H1 (cell line): ENCODE results near the gene CTCF. TPM values are rescaled to one million over a fixed set of nuclear protein-coding genes. Genes with fewer than 3 reads are reported as not detected.
A peak's percentile ranks its signal among the peaks of the same experiment; 100 is the strongest.

ENCODE experiments used
- ATF2 ChIP-seq: IDR thresholded peaks from 2 replicates; pipeline ENCODE4 v1.6.1; 2012; ENCODE audit warnings: low read length, inconsistent platforms
- BCL11A ChIP-seq, 2 experiments: IDR thresholded peaks; one replicate each; pipeline ENCODE4 v1.6.1; 2011; ENCODE audit warnings: low read depth in 2 of 2, low read length in 2 of 2, mild to moderate bottlenecking in 2 of 2
- CBX5 ChIP-seq: fragments of 300-800, 300-1000 bp; sonication (generic); IDR thresholded peaks from 2 replicates; pipeline ENCODE4 v1.7.1; 2016; ENCODE audit warnings: antibody characterized with exemption, low read length, low read depth
- CTBP2 ChIP-seq: IDR thresholded peaks from 2 replicates; pipeline ENCODE4 v1.7.0; 2011; ENCODE audit warnings: borderline replicate concordance, mild to moderate bottlenecking, moderate library complexity, mixed read lengths, low read length; ENCODE audit not compliant: insufficient read depth, insufficient read length
- EGR1 ChIP-seq: IDR thresholded peaks from 2 replicates; pipeline ENCODE4 v1.6.1; 2011; ENCODE audit warnings: low read depth, low read length, borderline replicate concordance
- EP300 ChIP-seq, 2 experiments: IDR thresholded peaks; 1 replicate in 1 of 2; 2 replicates in 1 of 2; pipeline ENCODE4 v1.6.1; 2011 to 2012; ENCODE audit warnings: low read depth in 2 of 2, low read length in 2 of 2, mild to moderate bottlenecking in 2 of 2, borderline replicate concordance in 1 of 2, inconsistent platforms in 1 of 2, moderate library complexity in 1 of 2
- FOSL1 ChIP-seq: IDR thresholded peaks from 2 replicates; pipeline ENCODE4 v1.6.1; 2011; ENCODE audit warnings: mild to moderate bottlenecking, low read depth, low read length, moderate library complexity; ENCODE audit not compliant: insufficient read depth
- GTF2F1 ChIP-seq: IDR thresholded peaks from 2 replicates; pipeline ENCODE4 v1.6.1; 2012; ENCODE audit warnings: low read depth, low read length, improper control_type of control experiment, borderline replicate concordance
- HDAC6 ChIP-seq: IDR thresholded peaks from one replicate; pipeline ENCODE4 v1.7.1; 2012; ENCODE audit warnings: low read depth, mild to moderate bottlenecking, inconsistent platforms, low read length, moderate library complexity
- JUN ChIP-seq: IDR thresholded peaks from 2 replicates; pipeline ENCODE4 v1.6.1; 2011; ENCODE audit warnings: low read depth, mild to moderate bottlenecking, improper control_type of control experiment, low read length
- KDM1A ChIP-seq: fragments of 200-600, 300-600 bp; sonication (generic); IDR thresholded peaks from 2 replicates; pipeline ENCODE4 v1.7.1; 2016; ENCODE audit warnings: mild to moderate bottlenecking, low read length, borderline replicate concordance
- KDM4A ChIP-seq: IDR thresholded peaks from one replicate; pipeline ENCODE4 v1.7.1; 2012; ENCODE audit warnings: low read depth, mild to moderate bottlenecking, moderate library complexity, low read length, inconsistent platforms; ENCODE audit not compliant: severe bottlenecking
- KDM5A ChIP-seq: fragments of 200-600 bp; IDR thresholded peaks from 2 replicates; pipeline ENCODE4 v1.7.1; 2012; ENCODE audit warnings: mild to moderate bottlenecking, low read length, inconsistent platforms, mixed read lengths
- MAX ChIP-seq: IDR thresholded peaks from 2 replicates; pipeline ENCODE4 v1.6.1; 2012; ENCODE audit warnings: inconsistent platforms
- POLR2AphosphoS5 ChIP-seq: IDR thresholded peaks from 2 replicates; pipeline ENCODE4 v1.6.1; 2011; ENCODE audit warnings: low read depth, low read length
- RAD21 ChIP-seq, 2 experiments: IDR thresholded peaks in 1 of 2; conservative IDR thresholded peaks in 1 of 2; 2 replicates each; pipeline ENCODE4 v1.6.1; 2011; ENCODE audit warnings: low read depth in 2 of 2, low read length in 2 of 2, improper control_type of control experiment in 1 of 2, inconsistent platforms in 1 of 2, mild to moderate bottlenecking in 1 of 2, moderate library complexity in 1 of 2
- RBBP5 ChIP-seq: IDR thresholded peaks from 2 replicates; pipeline ENCODE4 v1.7.1; 2012; ENCODE audit warnings: low read depth, mild to moderate bottlenecking, inconsistent platforms, low read length, moderate library complexity, borderline replicate concordance
- RFX5 ChIP-seq: IDR thresholded peaks from 2 replicates; pipeline ENCODE4 v1.6.1; 2011; ENCODE audit warnings: low read depth, low read length, improper control_type of control experiment, borderline replicate concordance
- SIX5 ChIP-seq: IDR thresholded peaks from 2 replicates; pipeline ENCODE4 v1.6.1; 2011; ENCODE audit warnings: mild to moderate bottlenecking, low read depth, low read length
- SP1 ChIP-seq: IDR thresholded peaks from 2 replicates; pipeline ENCODE4 v1.6.1; 2011; ENCODE audit warnings: low read depth, low read length
- SP4 ChIP-seq: IDR thresholded peaks from 2 replicates; pipeline ENCODE4 v1.6.1; 2012; ENCODE audit warnings: low read length, inconsistent platforms
- TBP ChIP-seq: IDR thresholded peaks from 2 replicates; pipeline ENCODE4 v1.6.1; 2011; ENCODE audit warnings: low read depth, low read length, improper control_type of control experiment
- polyA plus RNA-seq, 7 experiments: library from polyadenylated mRNA; depleted of rRNA in 3 of 7; stranded (reverse) in 5 of 7; unstranded in 2 of 7; fragments of >200 nt in 5 of 7; fragments of 200-250 nt in 2 of 7; gene quantifications; 1 replicate in 5 of 7; 2 replicates in 1 of 7; 4 replicates in 1 of 7; pipeline versions ENCODE4 v1.2.1 to v1.2.3, GENCODE V29; 2011 to 2013; ENCODE audit warnings: missing spikeins in 2 of 7, mixed read lengths in 2 of 7
- total RNA-seq: library from RNA; stranded (reverse); fragmentation: NEBNext Ultra II Directional; extraction: Animal tissue kit (Norgen Biotek cat#: 25700); gene quantifications from 2 replicates; pipeline ENCODE4 v1.2.1, GENCODE V29; 2021

The CTCF gene
- total and polyA plus RNA-seq, 2 of the 8 experiments (the other 6 are each of a cell fraction or from before 2014, with no cell fraction given): 32.4 to 66.0 TPM

DNA sequence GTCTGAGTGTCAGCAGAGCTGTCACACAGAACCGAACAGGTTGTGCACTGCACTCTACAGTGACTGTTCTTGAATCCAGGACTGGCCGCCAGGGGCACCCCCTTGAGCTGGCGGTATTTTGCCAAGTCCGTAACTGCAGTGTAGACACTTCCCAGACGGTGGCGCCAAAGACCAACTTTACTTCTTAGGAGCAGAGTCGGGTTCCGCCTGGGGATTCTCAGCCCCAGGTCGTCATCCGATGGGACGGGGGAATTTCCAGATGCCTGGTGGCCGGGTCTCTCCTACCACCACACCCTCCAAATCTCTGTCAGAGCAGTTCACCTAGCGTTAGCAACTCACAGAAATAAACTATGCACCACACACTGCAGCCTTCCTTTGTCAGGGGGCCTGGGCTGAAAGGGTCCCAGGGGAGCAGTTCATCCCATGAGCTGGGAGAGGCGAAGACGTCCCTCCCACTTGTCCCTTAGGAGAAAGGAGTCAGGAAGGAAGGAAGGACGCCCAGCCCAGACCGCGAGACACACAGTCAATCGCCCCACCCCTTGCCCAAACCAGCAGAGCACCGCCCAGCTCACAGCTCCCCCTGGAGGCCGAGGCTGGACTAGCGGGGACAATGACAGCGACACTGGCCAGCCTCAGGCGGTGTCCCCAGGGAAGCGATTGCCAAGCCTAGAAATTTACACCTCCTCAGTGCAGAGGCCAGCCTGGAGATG is 41.1 kb upstream of the CTCF start (continued):
- TF ChIP-seq HDAC6 (no peak), POLR2AphosphoS5 (peak; percentile 61), CBX5 (no peak), CTBP2 (peak; percentile 26), SIX5 (no peak), JUN (no peak), RFX5 (no peak), KDM4A (peak; percentile 91), KDM1A (no peak), MAX (no peak; the same call in 1 of the 2 replicates), EGR1 (no peak), FOSL1 (no peak), KDM5A (no peak), GTF2F1 (no peak), SP1 (peak; percentile 38; the same call in 1 of the 2 replicates), BCL11A (IDR thresholded peaks at IDR 0.05; ENCODE audit: low read depth in 2 of 2, low read length in 2 of 2) (no peak), ATF2 (no peak), EP300 (IDR thresholded peaks at IDR 0.05; ENCODE audit: borderline replicate concordance in 1 of 2, low read depth in 2 of 2, low read length in 2 of 2) (0 out of 3 replicates have a peak, but pooled peaks of 1 of the 2 experiments have one; percentile 26), RBBP5 (peak; percentile 46; the same call in 1 of the 2 replicates), SP4 (peak; percentile 26; the same call in 1 of the 2 replicates), TBP (no peak; the same call in 1 of the 2 replicates), RAD21 (IDR thresholded peaks at IDR 0.05 in 1 of 2, conservative IDR thresholded peaks at IDR 0.05 in 1 of 2; ENCODE audit: low read depth in 2 of 2, low read length in 2 of 2) (peak; percentile 93 to 95)
